ENCODE results near the gene NR4A1. TPM values are rescaled to one million over a fixed set of nuclear protein-coding genes. Genes with fewer than 3 reads are reported as not detected.

Gene NR4A1
- polyA plus RNA-seq, 1 of the 3 experiments (the other 2 are of a cell fraction): 120 TPM

DNA sequence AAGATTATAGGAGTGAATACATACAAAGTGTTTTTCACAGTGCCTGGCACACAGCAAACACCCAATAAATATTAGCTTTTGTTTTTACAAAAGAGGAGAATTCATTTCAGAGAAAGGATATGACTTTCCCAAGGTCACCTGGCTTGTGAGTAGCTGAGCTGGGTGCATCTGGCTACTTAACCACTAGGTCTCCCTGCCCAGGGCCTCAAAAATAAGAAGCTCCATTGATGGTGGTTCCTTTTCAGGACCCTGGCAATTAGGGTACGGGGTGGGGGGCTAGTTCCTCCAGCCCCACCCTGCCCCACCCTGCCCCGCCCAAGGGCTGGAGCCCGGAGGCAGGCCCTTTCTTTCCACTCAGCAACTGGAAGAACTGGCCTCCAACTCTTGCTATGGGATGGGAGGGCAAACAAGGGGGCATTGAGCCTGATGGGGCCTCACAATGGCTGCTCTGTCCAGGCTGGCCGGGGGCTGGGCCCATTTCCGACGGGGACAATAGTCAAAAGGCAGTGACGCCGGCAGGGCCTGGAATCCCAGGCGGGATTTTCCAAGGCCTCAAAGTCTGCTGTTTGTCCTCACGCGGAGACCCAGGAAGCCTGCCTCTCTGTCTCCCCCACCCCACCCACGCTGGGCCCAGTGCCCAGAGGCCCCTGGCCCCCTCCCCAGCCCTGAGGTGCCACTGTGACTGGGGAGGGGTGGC is 10.4 kb downstream of the NR4A1 start:
- TF ChIP-seq, protein P1, sequence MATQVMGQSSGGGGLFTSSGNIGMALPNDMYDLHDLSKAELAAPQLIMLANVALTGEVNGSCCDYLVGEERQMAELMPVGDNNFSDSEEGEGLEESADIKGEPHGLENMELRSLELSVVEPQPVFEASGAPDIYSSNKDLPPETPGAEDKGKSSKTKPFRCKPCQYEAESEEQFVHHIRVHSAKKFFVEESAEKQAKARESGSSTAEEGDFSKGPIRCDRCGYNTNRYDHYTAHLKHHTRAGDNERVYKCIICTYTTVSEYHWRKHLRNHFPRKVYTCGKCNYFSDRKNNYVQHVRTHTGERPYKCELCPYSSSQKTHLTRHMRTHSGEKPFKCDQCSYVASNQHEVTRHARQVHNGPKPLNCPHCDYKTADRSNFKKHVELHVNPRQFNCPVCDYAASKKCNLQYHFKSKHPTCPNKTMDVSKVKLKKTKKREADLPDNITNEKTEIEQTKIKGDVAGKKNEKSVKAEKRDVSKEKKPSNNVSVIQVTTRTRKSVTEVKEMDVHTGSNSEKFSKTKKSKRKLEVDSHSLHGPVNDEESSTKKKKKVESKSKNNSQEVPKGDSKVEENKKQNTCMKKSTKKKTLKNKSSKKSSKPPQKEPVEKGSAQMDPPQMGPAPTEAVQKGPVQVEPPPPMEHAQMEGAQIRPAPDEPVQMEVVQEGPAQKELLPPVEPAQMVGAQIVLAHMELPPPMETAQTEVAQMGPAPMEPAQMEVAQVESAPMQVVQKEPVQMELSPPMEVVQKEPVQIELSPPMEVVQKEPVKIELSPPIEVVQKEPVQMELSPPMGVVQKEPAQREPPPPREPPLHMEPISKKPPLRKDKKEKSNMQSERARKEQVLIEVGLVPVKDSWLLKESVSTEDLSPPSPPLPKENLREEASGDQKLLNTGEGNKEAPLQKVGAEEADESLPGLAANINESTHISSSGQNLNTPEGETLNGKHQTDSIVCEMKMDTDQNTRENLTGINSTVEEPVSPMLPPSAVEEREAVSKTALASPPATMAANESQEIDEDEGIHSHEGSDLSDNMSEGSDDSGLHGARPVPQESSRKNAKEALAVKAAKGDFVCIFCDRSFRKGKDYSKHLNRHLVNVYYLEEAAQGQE (IDR thresholded peaks at IDR 0.05; ENCODE audit: low read depth, low read length): no peak
- no peak for TF ChIP-seq ELF1 (IDR thresholded peaks at IDR 0.05)
- DNase-seq: no peak
- Histone ChIP-seq H3K4me3 (ENCODE audit: low read depth in 2 of 2, low read length in 1 of 2) (no peak overlapping the region), H3K27ac (ENCODE audit: low read depth in 2 of 2, low read length in 1 of 2) (no peak overlapping the region; a peak in 1 of 4 replicates), H3K79me2 (ENCODE audit: insufficient read depth) (no peaks in the 10 kb centered on the region), H4K20me1 (ENCODE audit: insufficient read depth) (no peaks in the 10 kb centered on the region), H3K36me3 (replicated peaks in 1 of 2; ENCODE audit: control insufficient read depth in 1 of 2, insufficient read depth in 2 of 2, low read length in 1 of 2) (peaks cover 0 to 4% of the 10 kb centered on the region in 2 experiments), H3K9me3 (no peaks in the 10 kb centered on the region), H3F3A (replicated peaks; ENCODE audit: insufficient read depth) (no peaks in the 10 kb centered on the region), H2AFZ (ENCODE audit: low read depth) (no peak overlapping the region), H3K4me2 (no peak overlapping the region), H3K9ac (no peak overlapping the region), H3K27me3 (ENCODE audit: insufficient read depth) (no peaks in the 10 kb centered on the region), H3K4me1 (ENCODE audit: control insufficient read depth in 1 of 2, insufficient read depth in 2 of 2, low read depth in 1 of 2, low read length in 1 of 2) (peaks cover 0 to 30% of the 10 kb centered on the region in 2 experiments; a peak in 1 of 4 replicates), H3K9me2 (no peaks in the 10 kb centered on the region)
- ChIA-PET CTCF (interaction anchor here (1.0 to 15.6 kb wide), 8 partner anchors 7 to 68 kb away, joined by 3 to 279 read pairs (median 4); partner anchors contain the start of genes ATG101 and TAMALIN), POLR2A (interaction anchor here (1.5 kb wide), 1 partner anchor 29 kb away, joined by 5 read pairs; no protein-coding TSS in a partner anchor)
- 20% methylated on average over 2 of the region's 12 CpGs for WGBS (ENCODE audit: low lambda C conversion rate)

- POLR2A ChIA-PET: interaction anchor here (0.5 to 1.5 kb wide), 5 partner anchors 12 to 44 kb away, joined by 3 to 5 read pairs (median 4); no protein-coding TSS in a partner anchor
- Histone ChIP-seq H3K79me2 (ENCODE audit: insufficient read depth) (no peaks in the 10 kb centered on the region), H4K20me1 (ENCODE audit: insufficient read depth) (no peaks in the 10 kb centered on the region), H3F3A (replicated peaks; ENCODE audit: insufficient read depth) (no peaks in the 10 kb centered on the region), H3K27ac (ENCODE audit: low read depth in 2 of 2, low read length in 1 of 2) (peak overlapping the region in 1 of 2 experiments; percentile 64; a peak in 1 of 4 replicates), H3K36me3 (replicated peaks in 1 of 2; ENCODE audit: control insufficient read depth in 1 of 2, insufficient read depth in 2 of 2, low read length in 1 of 2) (peaks cover 0 to 4% of the 10 kb centered on the region in 2 experiments), H3K27me3 (ENCODE audit: insufficient read depth) (no peaks in the 10 kb centered on the region), H3K9me2 (no peaks in the 10 kb centered on the region), H3K4me3 (ENCODE audit: low read depth in 2 of 2, low read length in 1 of 2) (no peak overlapping the region), H3K4me2 (no peak overlapping the region), H2AFZ (ENCODE audit: low read depth) (no peak overlapping the region), H3K9me3 (no peaks in the 10 kb centered on the region), H3K9ac (no peak overlapping the region), H3K4me1 (ENCODE audit: control insufficient read depth in 1 of 2, insufficient read depth in 2 of 2, low read depth in 1 of 2, low read length in 1 of 2) (peaks cover 0 to 24% of the 10 kb centered on the region in 2 experiments; a peak in 1 of 4 replicates)
- no peak for TF ChIP-seq EP300 (IDR thresholded peaks at IDR 0.05; ENCODE audit: borderline replicate concordance in 1 of 2, low read depth in 1 of 2, low read length in 1 of 2)
- no peak for TF ChIP-seq YY1 (IDR thresholded peaks at IDR 0.05; ENCODE audit: low read depth)
- 0 out of 2 replicates have a peak, but pooled peaks have one; percentile 20 for TF ChIP-seq MXI1 (IDR thresholded peaks at IDR 0.05; ENCODE audit: low read depth, low read length)
- peak; percentile 57 for DNase-seq
- CTCF ChIA-PET: interaction anchor here (1.0 to 15.6 kb wide), 6 partner anchors 11 to 69 kb away, joined by 3 to 279 read pairs (median 4); partner anchors contain the start of gene TAMALIN
- WGBS (ENCODE audit: low lambda C conversion rate): 62% methylated on average over 4 of the region's 6 CpGs
These were observed 11.2 kb downstream of the NR4A1 start for GRCh38 chr12:52062167-52063081.

Data from SK-N-SH (cell line).